Mesothelial cell of epicardium (in vitro differentiated cells): ENCODE results near the gene DPP3. TPM values are rescaled to one million over a fixed set of nuclear protein-coding genes. Genes with fewer than 3 reads are reported as not detected.

ENCODE experiments used
- DNase-seq, 2 experiments: peaks; one replicate each; pipeline ENCODE4 v3.0.0; 2021; ENCODE audit warnings: low spot score in 2 of 2; ENCODE audit not compliant: unreplicated experiment in 2 of 2
- H3K27ac Mint-ChIP-seq: 2 replicates; pipeline ENCODE4 v1.8.0; 2021; ENCODE audit warnings: mixed read lengths
- H3K27me3 Mint-ChIP-seq: 2 replicates; pipeline ENCODE4 v1.8.0; 2021; ENCODE audit warnings: low read depth, mixed read lengths
- H3K36me3 Mint-ChIP-seq: 2 replicates; pipeline ENCODE4 v1.8.0; 2021; ENCODE audit warnings: mixed read lengths
- H3K4me1 Mint-ChIP-seq: 2 replicates; pipeline ENCODE4 v1.8.0; 2021; ENCODE audit warnings: mixed read lengths
- H3K4me3 Mint-ChIP-seq: 2 replicates; pipeline ENCODE4 v1.8.0; 2021; ENCODE audit warnings: mild to moderate bottlenecking, moderate library complexity, mixed read lengths
- H3K9me3 Mint-ChIP-seq: 2 replicates; pipeline ENCODE4 v1.8.0; 2021; ENCODE audit warnings: mixed read lengths
- CTCF ChIP-seq: fragments of 200-600 bp; sonication (generic); IDR thresholded peaks from one replicate; pipeline ENCODE4 v1.5.0; 2021; ENCODE audit warnings: antibody characterized with exemption; ENCODE audit not compliant: unreplicated experiment
- total RNA-seq: library from RNA; stranded (reverse); gene quantifications from 3 replicates; pipeline ENCODE4 v1.2.1, GENCODE V29; 2021

Gene DPP3
- total RNA-seq, 1 donor from 2014 or later = 42.9 TPM

DNA sequence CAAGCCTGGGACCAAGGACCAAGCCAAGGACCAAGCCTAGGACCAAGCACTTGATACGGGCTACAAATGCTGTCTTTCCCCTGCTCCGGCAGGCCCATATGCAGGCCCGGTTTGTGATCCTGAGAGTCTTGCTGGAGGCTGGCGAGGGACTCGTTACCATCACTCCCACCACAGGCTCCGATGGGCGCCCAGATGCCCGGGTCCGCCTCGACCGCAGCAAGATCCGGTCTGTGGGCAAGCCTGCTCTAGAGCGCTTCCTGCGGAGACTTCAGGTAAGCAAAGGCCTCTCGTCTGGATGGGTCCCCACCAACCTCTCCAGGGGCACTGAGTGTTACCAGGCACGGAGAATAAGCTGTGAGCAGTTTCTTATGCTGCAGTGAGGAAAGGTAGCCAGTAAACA lies 17.0 kb downstream of the DPP3 start:
- Mint-ChIP-seq H3K36me3 (peaks cover 15% of the 10 kb centered on the region), H3K4me3 (no peak overlapping the region), H3K27ac (no peak overlapping the region), H3K9me3 (no peaks in the 10 kb centered on the region), H3K27me3 (no peaks in the 10 kb centered on the region), H3K4me1 (no peaks in the 10 kb centered on the region)
- DNase-seq = no peak
- no peak for TF ChIP-seq CTCF

GRCh38 chr11:66498506-66498905 lies 18.3 kb downstream of the DPP3 start:
- Mint-ChIP-seq H3K27me3 (no peaks in the 10 kb centered on the region), H3K9me3 (no peaks in the 10 kb centered on the region), H3K27ac (no peak overlapping the region), H3K4me3 (no peak overlapping the region), H3K4me1 (no peaks in the 10 kb centered on the region), H3K36me3 (peaks cover 15% of the 10 kb centered on the region)
- DNase-seq = no peak
- TF ChIP-seq CTCF = no peak

DNA sequence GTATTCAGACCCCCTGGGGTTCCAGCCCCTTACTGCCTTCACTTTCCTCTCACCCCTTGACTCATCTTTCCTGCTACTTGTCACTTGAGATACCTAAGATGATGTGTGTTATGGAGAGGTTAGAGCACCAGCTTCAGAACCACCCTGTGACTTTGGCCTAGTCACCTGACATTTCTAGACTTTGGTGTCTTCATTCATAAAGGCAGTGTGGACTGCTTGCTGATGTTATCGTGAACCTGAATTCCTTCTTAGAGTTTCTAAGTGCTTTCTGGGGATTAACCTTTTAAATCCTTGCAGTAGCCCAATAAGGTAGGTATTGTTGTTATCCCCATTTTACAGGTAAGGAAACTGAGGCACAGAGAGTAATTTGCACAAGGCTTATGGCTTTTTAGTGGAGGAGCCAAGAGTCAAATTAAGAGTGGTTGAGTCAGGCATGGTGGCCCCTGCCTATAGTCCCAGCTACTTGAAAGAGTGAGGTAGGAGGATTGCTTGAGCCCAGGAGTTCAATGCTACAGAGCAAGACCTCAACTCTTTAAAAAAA lies 25.1 kb downstream of the DPP3 start:
- peaks cover 14% of the 10 kb centered on the region for H3K36me3 Mint-ChIP-seq
- H3K4me1 Mint-ChIP-seq = no peaks in the 10 kb centered on the region
- no peak for DNase-seq
- no peak overlapping the region for H3K27ac Mint-ChIP-seq
- TF ChIP-seq CTCF = no peak
- H3K27me3 Mint-ChIP-seq = no peaks in the 10 kb centered on the region
- no peak overlapping the region for H3K4me3 Mint-ChIP-seq
- no peaks in the 10 kb centered on the region for H3K9me3 Mint-ChIP-seq

DNA sequence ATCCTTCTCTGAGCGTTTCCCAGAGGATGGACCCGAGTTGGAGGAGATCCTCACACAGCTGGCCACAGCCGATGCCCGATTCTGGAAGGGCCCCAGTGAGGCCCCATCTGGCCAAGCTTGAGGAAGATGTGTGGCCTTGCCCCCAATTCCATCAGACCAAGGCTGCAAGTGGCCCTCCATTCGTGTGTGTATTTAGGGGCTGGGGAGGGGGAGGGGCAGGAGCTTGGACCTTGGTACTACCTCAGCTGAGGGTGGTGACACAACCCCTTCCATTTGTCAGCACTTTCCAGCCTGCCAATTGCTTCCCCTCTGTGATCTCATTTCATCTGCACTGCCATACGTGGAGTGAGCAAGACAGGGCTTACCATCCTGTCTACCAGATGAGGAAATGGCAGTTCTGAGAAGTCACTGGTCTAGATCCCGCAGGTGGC lies 28.9 kb downstream of the DPP3 start:
- Mint-ChIP-seq H3K27ac (no peak overlapping the region), H3K36me3 (peaks cover 11% of the 10 kb centered on the region), H3K4me1 (peaks cover 6% of the 10 kb centered on the region), H3K27me3 (no peaks in the 10 kb centered on the region), H3K9me3 (no peaks in the 10 kb centered on the region), H3K4me3 (peak overlapping the region; percentile 7)
- no peak for DNase-seq
- no peak for TF ChIP-seq CTCF

- TF ChIP-seq CTCF = no peak
- peak; percentile 79 to 91 for DNase-seq
- Mint-ChIP-seq H3K4me3 (peak within 1 kb of the TSS; percentile 93), H3K27ac (peak within 1 kb of the TSS; percentile 82), H3K27me3 (no peaks in the 10 kb centered on the region), H3K4me1 (peaks cover 6% of the 10 kb centered on the region), H3K9me3 (no peaks in the 10 kb centered on the region), H3K36me3 (peaks cover 11% of the 10 kb centered on the region)
Observed at GRCh38 chr11:66510271-66510989, 30.2 kb downstream of the DPP3 start, which contains the start of gene BBS1. TSS of gene BBS1 (plus strand) at chr11:66510635. CDS start at chr11:66510660, 25 bp downstream.
